ENCODE results near the gene IL1RL1. TPM values are rescaled to one million over a fixed set of nuclear protein-coding genes. Genes with fewer than 3 reads are reported as not detected.

The IL1RL1 gene
- total RNA-seq, 4 donors from 2014 or later = 4.0 to 47.2 (median 15.9) TPM

GRCh38 chr2:102291319-102292075 lies 19.9 kb upstream of the IL1RL1 start:
- no peak for DNase-seq
- no peaks in the 10 kb centered on the region for H3K27me3 ChIP-seq
- H3K36me3 ChIP-seq = no peaks in the 10 kb centered on the region
- H3K4me1 ChIP-seq = no peaks in the 10 kb centered on the region
- no peak overlapping the region for H3K27ac ChIP-seq
- no peak overlapping the region for H3K4me3 ChIP-seq
- TF ChIP-seq CTCF (IDR thresholded peaks at IDR 0.05) (no peak), POLR2A (IDR thresholded peaks at IDR 0.05) (no peak)
- no peaks in the 10 kb centered on the region for H3K9me3 ChIP-seq

- H3K27ac ChIP-seq = no peak overlapping the region
- H3K27me3 ChIP-seq = no peaks in the 10 kb centered on the region
- H3K4me3 ChIP-seq = no peak overlapping the region
- DNase-seq = no peak
- no peak for TF ChIP-seq CTCF (IDR thresholded peaks at IDR 0.05)
- TF ChIP-seq POLR2A (IDR thresholded peaks at IDR 0.05) = no peak
- no peaks in the 10 kb centered on the region for H3K36me3 ChIP-seq
- H3K9me3 ChIP-seq = no peaks in the 10 kb centered on the region
- H3K4me1 ChIP-seq = no peaks in the 10 kb centered on the region
Observed at GRCh38 chr2:102294802-102295489, 16.4 kb upstream of the IL1RL1 start.

- H3K27ac ChIP-seq = no peak overlapping the region
- no peaks in the 10 kb centered on the region for H3K27me3 ChIP-seq
- H3K4me1 ChIP-seq = no peaks in the 10 kb centered on the region
- no peak overlapping the region for H3K4me3 ChIP-seq
- no peaks in the 10 kb centered on the region for H3K36me3 ChIP-seq
- no peak for DNase-seq
- no peaks in the 10 kb centered on the region for H3K9me3 ChIP-seq
- TF ChIP-seq CTCF (IDR thresholded peaks at IDR 0.05) (no peak), POLR2A (IDR thresholded peaks at IDR 0.05) (no peak)
Observed at GRCh38 chr2:102295566-102295965, 15.8 kb upstream of the IL1RL1 start.

- Histone ChIP-seq H3K4me3 (no peak overlapping the region), H3K9me3 (no peaks in the 10 kb centered on the region), H3K27me3 (no peaks in the 10 kb centered on the region), H3K36me3 (no peaks in the 10 kb centered on the region), H3K27ac (no peak overlapping the region), H3K4me1 (no peaks in the 10 kb centered on the region)
- no peak for DNase-seq
- TF ChIP-seq POLR2A (IDR thresholded peaks at IDR 0.05) (no peak), CTCF (IDR thresholded peaks at IDR 0.05) (no peak)
Observed at GRCh38 chr2:102296449-102296848, 14.9 kb upstream of the IL1RL1 start.

- H3K27me3 ChIP-seq = no peaks in the 10 kb centered on the region
- no peaks in the 10 kb centered on the region for H3K36me3 ChIP-seq
- no peak for DNase-seq
- H3K9me3 ChIP-seq = no peaks in the 10 kb centered on the region
- TF ChIP-seq CTCF (IDR thresholded peaks at IDR 0.05) (no peak), POLR2A (IDR thresholded peaks at IDR 0.05) (no peak)
- H3K4me1 ChIP-seq = no peaks in the 10 kb centered on the region
- no peak overlapping the region for H3K27ac ChIP-seq
- no peak overlapping the region for H3K4me3 ChIP-seq
Observed at GRCh38 chr2:102297891-102298290, 13.5 kb upstream of the IL1RL1 start.

Measured in Peyer's patch (tissue), 4 donors.